ENCODE results near the gene FGFRL1.

The FGFRL1 gene

GRCh38 chr4:1023075-1023640 is 11.7 kb downstream of the FGFRL1 start:
- DNase-seq (ENCODE audit: low spot score) = no peak

DNA sequence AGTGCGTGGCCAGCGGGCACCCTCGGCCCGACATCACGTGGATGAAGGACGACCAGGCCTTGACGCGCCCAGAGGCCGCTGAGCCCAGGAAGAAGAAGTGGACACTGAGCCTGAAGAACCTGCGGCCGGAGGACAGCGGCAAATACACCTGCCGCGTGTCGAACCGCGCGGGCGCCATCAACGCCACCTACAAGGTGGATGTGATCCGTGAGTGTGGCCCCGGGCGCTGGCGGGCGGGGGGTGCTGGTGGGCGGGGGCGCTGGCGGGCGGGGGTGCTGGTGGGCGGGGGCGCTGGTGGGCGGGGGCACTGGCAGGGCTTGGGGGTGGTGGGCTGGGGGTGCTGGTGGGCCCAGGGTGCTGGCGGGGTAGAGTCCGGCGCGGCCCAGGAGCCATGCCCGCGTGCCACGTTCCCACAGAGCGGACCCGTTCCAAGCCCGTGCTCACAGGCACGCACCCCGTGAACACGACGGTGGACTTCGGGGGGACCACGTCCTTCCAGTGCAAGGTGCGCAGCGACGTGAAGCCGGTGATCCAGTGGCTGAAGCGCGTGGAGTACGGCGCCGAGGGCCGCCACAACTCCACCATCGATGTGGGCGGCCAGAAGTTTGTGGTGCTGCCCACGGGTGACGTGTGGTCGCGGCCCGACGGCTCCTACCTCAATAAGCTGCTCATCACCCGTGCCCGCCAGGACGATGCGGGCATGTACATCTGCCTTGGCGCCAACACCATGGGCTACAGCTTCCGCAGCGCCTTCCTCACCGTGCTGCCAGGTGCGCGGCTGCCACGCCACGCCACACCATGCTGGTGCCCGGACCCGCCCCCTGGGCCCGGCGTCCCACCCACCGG is 12.7 kb downstream of the FGFRL1 start:
- DNase-seq (ENCODE audit: low spot score) = no peak

GRCh38 chr4:1024882-1025545 is 13.6 kb downstream of the FGFRL1 start:
- no peak for DNase-seq (ENCODE audit: low spot score)

GRCh38 chr4:1026115-1026514 is 14.7 kb downstream of the FGFRL1 start:
- no peak for DNase-seq (ENCODE audit: low spot score)

GRCh38 chr4:1027219-1027914 is 15.9 kb downstream of the FGFRL1 start:
- no peak for DNase-seq (ENCODE audit: low spot score)

DNA sequence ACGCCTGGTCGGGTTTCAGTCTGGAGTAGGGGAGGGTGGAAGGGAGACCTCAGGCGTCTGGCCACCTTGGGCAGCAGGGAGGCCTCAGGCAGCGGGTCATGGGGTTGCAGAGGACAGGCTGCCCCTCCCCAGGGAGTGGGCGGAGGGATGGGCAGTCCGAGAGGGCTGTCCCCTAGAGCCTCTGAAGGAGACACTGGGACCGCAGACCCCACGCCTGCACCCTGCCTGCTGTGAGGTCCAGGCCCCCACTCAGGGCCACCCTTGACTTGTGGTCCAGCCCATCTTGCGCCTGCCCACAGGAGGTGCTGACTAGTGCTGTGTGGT is 16.5 kb downstream of the FGFRL1 start:
- DNase-seq (ENCODE audit: low spot score) = no peak

DNA sequence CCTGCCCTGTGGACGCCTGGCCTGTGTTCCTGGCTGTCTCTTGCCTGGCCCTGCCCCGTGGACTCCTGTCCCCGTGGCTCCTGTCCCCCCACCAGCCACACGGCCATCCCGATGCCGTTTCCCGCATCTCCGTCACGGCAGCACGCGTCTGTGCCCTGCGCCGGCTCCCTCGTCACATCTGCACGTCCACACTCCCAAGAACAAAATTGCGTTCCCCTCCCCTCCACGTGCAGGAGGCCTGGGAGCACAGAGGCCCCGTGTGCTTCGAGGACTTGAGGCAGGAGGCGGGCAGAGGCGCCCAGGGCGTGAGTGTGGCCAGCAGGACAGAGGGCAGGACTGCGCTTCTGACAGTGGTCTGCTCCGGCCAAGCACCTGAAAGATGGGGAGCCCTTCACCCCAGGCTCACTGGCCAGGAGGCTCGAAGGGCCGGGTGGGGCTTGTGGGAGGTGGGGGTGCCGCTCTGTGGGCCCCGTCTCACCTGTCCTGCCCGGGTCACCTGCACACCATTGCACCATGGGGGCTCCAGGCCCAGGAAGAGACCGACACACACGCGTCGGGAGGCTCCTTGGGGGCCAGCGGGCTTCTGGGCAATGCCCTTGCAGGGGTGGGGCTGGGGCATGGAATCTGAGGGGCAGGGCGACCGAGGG is 17.3 kb downstream of the FGFRL1 start:
- DNase-seq (ENCODE audit: low spot score) = no peak

- no peak for DNase-seq (ENCODE audit: low spot score)
These were observed 18.1 kb downstream of the FGFRL1 start for GRCh38 chr4:1029529-1029928.

- DNase-seq (ENCODE audit: low spot score) = no peak
These were observed 18.6 kb downstream of the FGFRL1 start for GRCh38 chr4:1030031-1030430.

GRCh38 chr4:1030559-1030958 is 19.1 kb downstream of the FGFRL1 start:
- no peak for DNase-seq (ENCODE audit: low spot score)

DNA sequence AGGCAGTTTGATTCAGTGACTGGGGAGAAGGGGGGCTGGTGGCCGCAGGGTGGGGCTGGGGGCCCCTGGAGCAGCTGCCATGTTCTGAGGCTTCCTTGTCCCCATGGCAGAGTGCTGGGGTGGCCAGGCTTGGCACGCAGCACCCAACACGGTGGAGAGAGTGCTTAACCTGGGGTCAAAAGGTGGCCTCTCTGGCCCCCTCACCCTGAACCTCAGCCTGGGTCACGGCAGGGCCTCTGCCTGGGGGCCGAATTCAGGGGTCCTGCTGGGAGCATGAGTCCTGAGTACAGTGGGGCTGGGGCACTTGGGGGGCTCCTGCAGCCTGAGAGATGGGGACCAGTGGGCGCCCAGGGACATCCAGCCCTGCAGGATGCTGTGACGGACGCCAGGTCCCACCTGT is 19.9 kb downstream of the FGFRL1 start:
- DNase-seq (ENCODE audit: low spot score) = no peak

DNA sequence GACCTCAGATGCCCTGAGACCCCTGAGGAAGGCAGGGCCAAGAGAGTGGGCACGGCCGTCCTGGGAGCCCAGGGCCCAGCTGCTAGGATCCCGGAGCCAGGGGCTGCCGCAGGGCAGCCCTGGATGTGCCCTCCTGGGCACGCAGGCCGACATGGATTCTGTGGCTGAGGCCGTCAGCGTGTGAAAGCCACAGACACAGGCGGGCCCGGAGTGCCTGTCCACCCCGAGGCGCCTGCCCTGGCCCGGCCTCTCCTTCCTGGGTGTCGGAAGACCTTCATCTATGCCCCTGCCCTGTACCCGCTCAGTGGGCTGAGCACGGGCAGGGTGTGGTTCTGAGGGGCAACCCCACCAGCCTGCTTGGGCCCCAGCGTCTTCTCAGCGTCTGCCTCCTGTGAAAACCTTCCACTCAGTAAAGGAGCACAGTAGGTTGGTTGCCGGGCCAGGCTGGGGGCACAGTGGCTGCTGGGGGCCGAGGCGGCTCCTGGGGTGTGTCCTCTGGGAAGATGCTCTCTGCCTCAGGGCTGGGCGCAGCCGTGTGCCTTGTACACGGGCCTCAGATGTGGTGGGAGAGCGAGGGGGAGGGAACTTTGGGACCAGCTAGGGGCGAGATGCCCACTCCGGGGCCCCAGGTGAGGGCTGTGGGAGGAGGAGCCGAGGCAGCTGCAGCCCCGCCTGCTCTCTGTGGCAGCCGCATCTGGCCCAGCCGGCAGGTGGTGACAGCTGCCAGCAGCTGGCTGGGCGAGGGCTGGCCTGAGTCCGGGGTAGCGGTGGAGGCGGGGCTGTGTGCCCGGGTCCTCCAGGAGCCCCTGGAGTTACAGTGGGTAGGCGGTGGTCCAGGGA is 20.8 kb downstream of the FGFRL1 start:
- DNase-seq (ENCODE audit: low spot score) = no peak

GRCh38 chr4:1032861-1033260 is 21.4 kb downstream of the FGFRL1 start:
- DNase-seq (ENCODE audit: low spot score) = no peak

DNA sequence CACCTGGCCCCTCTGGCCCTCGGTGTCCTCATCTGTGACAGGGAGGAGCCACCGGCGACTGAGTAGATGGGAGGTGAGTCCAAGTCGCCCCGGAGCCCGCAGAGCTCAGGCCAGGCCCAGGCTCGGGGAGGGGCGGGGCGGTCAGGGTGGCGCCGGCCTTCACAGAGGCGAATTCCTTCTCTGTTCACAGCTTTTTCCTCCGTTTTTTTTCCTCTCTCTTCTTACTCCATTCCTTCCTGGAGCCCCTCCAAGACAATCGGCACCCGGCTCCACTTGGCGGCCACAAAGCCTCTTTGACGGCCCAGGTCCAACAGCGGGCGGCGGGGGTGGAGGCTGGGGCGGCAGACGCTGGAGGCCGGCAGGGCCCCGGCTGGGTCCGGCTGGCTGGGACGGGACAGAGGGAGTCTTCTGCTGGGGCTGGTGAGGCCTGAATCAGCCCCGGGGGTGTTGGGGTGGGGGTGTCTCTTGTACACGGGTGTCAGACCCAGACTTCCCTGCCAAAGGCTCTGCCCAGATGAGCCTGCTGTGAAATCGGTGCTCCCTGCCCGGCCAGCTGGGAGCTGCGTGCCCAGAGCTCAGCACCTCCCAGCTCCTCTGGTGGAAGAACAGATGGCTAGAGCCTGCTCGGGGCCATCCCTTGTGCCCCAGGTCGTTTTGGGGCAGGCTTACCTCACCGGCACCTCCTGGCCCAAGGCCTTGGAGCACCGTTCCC is 22.6 kb downstream of the FGFRL1 start:
- peak; percentile 86 for DNase-seq (ENCODE audit: low spot score)

DNA sequence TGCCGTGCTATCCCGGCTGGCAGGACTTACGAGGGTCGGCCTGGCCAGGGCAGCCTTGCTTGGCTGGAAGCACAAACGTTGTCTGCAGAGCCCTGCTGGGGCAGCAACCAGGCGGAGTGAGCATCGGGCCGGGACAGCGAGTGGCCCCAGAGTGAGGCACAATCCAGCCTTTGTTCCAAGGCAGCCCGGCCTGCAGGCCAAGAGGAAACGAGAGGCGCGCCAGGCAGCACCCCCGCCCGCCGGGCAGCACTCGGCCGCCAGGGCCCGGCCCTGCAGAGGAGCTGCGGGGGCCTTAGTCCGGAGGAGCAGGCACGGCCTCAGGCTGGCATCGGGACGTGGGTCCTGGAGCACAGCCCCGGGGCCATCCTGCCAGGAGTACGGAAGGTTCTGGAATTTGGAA is 24.1 kb downstream of the FGFRL1 start:
- no peak for DNase-seq (ENCODE audit: low spot score)

DNA sequence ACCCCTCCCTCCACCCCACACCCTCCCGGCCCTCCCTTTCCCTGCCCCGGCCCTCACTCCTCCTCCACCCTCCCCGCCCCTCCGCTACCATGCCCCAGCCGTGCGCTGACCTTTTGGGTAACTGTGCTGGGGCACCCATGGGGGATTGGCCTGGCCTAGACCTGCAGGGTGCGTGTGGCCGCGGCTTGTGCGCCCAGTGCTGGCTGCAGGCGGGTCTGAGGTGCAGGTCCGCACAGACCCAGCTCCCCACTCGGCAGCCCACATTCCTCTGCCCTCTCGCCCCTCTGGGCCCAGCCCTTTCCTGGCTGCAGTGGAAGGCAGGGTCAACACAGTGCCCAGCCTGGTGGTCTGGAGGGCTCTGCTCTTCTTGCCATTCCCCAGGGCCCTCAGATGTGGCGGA is 24.7 kb downstream of the FGFRL1 start:
- no peak for DNase-seq (ENCODE audit: low spot score)

DNA sequence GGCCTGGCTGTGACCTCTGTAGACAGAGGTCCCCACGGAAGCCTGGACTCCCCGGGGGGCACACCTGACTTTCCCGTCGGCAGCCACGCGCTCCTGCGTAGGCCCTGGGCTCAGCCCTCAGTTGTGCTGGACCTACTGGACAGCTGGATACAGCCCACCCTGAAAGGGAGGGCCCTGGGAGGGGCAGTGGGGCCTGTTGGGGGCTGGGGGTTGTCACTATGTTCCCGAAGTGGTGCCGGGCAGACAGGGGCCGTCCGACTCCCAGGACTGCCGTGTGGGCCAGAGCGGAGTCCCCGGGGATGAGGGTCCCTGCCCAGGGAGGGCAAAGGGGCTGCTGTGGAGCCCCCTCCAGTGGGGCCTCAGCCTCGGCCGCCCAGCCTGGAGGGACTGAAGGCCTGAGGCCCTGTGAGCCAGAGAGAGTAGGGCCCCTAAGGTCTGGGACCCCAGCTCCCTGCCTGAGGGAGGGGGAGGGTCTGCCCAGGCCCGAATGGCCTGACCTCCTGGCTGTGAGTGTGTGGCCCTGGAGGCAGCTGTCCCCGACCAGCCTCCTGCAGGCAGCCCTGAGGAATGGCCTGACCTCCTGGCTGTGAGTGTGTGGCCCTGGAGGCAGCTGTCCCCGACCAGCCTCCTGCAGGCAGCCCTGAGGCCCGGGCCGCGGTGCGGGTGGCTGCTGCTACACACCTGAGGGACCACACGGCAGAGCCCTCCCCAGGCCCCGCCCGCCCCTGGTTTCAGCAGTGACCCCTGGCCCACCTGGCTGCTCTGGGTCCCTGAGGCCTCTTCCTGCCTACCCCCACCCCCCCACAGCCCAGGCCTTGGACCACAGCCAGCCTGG is 25.8 kb downstream of the FGFRL1 start:
- no peak for DNase-seq (ENCODE audit: low spot score)

GRCh38 chr4:1038948-1039492 is 27.6 kb downstream of the FGFRL1 start:
- no peak for DNase-seq (ENCODE audit: low spot score)
